Kidney capillary endothelial cell (primary cell): ENCODE data around the gene LAIR1.
"Not testable (repeated sequence)": the region's sequence is repeated elsewhere in the genome, so short reads cannot be mapped to it uniquely, and the experiment has no call there.

Source experiments
- DNase-seq: peaks from one replicate; pipeline ENCODE4 v3.0.0-alpha.2; 2018; ENCODE audit warnings: low spot score

LAIR1 gene

DNA sequence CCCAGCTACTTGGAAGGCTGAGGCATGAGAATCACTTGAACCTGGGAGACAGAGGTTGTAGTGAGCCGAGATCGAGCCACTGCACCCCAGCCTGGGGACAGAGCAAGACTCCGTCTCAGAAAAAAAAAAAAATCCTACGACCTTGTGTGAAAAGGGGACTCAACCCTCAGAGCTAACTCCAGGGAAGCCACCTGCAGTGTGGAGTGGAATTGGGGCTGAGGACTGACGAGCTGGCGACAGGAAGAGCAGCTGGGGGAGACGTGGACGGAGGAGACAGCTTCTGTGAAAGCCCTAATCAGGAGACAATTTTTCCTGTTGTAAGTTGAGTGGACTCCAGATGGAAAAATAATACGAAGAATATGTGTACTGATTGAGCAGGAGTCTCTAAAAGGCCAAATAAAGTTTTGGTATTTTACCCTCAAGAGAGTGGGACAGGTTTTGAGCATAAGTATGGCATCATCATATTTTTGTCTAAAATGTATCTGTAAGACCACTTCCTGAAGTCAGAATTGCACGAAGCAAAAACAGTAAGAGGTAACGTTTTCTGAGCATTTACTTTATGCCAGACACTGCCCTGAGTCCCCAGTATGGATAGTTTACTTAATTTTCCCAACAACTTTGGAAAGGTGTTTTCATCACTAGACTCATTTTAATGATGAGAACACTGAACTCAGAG lies 12.0 kb upstream of the LAIR1 start:
- no peak for DNase-seq

DNA sequence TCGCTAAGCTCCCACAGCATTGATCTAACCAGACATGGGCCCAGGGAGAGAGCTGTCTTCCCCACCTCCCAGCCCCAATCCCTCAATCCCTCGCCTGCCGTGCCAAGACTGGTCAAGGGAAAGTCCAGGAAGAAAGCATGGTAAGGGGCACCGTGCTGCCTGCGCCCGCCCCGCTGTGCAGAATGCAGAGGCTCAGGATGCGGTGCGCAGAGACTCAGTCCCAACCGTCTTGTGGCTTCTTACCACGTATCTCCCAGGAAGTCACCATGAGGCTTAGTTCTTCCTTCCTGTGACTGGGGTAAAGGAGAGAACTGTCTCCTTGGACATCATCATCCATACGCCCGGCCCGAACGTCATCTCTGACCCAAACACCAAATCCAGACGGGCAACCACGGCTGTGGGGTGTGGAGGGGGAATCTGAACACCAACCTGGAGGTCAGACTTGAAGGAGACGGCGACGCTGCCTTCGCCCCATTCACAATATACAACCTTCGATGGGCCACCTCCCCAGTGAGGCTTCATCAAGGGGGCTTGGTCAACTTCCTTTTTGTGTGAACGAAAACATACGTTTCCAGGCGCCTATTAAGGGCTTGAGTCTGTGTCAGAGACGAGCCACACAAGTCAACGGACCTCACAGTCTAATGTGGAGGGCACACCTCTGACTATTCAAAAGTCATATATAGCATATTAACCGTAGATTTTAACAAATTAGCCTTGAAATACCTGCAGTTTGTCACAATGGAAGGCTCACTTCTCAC lies 10.6 kb upstream of the LAIR1 start:
- DNase-seq: not testable (repeated sequence)

- no peak for DNase-seq
These were observed 9.3 kb upstream of the LAIR1 start for GRCh38 chr19:54373781-54374631.

DNA sequence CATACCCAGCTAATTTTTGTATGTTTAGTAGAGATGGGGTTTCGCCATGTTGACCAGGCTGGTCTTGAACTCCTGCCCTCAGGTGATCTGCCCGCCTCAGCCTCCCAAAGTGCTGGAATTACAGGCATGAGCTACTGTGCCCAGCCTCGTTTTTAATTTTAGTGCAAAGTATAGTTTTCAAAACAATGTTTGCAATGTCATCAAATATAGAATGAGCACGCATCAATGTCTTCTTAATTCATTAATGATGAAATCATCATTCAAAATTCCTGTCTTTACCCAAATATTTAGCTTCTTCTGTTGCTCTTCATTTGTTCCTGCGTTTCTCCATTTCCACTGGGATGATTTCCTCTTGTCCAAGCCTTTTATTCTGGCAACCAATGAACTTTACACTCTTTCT lies 6.7 kb upstream of the LAIR1 start:
- not testable (repeated sequence) for DNase-seq

- DNase-seq: not testable (repeated sequence)
These were observed 5.7 kb upstream of the LAIR1 start for GRCh38 chr19:54370434-54370796.

- not testable (repeated sequence) for DNase-seq
These were observed 5.1 kb upstream of the LAIR1 start for GRCh38 chr19:54369688-54370433.

DNA sequence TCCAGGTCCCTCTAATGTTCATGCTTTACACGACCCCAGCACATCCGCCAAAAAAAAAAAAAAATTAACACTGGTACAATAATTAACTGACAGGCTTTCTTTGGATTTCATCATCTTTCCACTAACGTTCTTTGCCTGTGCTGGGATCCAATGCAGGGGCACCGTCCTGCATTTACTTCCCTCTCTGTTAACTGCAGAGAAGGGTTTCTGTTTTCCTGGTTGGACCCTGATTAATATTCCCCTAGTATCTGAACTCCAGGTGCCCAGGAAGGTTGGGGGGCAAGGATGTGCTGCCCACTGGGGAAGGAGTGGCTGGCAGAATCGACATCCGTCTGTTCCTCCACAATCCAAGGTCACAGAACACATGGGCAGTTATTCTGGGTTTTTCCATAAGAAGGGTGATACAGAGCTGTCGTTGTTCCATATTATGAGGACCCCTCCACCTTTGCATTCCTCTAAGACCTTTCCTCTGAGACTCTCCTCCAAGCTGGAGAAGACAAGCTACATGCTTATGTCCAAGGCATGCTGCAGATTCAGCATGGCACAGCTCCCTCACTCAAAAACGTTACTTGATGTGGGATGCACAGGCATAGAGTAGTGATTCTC lies 4.5 kb upstream of the LAIR1 start:
- no peak for DNase-seq

- no peak for DNase-seq
These were observed 2.1 kb upstream of the LAIR1 start for GRCh38 chr19:54366811-54367210.

- not testable (repeated sequence) for DNase-seq
These were observed 1.1 kb upstream of the LAIR1 start for GRCh38 chr19:54365798-54366197.

DNA sequence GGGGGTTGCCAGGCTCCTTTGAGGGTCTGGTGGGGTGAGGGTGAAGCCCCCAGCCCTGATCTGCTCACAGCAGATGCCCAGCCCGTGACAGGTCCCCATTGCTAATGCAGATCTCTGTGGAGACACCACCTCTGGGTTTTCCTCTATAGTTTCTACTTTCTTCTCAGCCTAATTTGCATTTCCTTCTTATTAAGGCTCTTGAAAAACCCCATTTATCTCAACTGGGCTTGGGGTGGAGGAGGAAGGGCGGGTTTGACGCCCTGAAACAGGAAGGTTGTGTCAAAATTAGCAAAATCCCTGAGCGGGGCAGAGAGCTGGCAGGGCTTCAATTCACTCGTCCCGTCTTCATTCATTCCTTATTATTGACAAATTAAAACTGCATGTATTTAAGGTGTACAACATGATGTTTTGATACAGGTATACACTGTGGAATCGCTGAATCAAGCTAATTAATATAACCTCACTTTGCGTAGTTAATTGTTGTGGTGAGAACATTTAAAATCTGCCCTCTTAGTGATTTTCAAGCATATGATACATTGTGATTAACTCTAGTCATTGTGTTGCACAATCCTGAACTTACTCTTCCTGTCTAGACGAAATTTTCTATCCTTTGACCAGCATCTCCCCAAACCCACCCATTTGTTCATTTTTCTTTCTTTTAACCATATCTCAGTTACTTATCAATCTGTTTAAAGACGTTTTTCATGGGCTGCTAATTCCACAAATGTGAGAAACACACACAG lies 2.9 kb downstream of the LAIR1 start:
- DNase-seq: not testable (repeated sequence)

DNA sequence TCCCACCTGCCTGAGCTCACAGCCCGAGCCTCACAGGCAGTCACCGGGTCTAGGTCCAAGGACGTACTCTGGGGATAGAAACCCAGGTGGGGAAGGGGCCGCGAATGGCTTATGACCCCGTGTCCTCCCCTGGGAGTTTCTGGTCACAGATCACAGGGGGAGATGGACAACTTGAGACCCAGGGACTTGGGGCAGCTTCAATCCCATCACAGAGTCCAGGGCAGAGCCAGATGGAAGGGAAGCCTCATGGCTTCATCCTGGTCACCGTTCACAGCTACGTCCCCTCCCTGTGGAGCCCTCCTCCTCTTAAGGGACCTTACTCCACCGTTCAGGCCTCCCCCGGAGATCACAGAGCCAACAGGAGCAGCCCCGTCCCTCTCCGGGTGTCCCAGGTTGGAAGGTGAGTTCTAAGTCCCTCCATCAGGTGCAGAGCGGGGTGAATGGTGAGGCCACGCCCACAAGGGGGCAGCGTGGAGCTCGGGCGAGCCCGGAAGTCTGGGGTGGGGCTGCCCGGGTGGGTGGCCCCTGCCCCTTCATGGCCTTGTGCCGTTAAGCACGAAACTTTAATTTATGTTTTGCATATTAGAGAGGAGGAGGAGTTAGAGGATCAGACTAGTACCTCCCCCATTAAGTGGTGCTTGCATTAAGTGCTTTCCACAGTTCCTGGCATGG lies 5.4 kb downstream of the LAIR1 start:
- DNase-seq: not testable (repeated sequence)

DNA sequence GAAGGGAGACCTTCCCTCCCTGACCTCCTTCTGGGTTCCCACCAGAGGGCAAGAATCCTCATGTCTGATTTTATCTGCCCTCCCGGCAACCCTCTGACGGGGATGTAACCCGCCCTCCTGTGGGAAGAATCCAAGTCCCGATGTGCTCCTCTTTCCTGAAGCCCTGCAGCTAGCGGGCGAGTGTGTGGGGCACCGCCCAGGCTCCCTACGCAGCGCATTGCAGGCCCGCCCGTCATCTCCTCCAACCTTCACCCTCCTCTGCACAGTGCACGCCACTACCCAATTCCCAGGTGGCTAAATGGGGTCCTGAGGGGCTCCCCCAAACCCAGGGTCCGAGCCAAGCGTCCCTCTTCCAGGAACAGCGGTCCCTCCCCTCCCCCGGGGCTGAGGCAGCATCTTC lies 7.3 kb downstream of the LAIR1 start:
- DNase-seq: no peak

- no peak for DNase-seq
These were observed 8.2 kb downstream of the LAIR1 start for GRCh38 chr19:54356444-54357056.

- DNase-seq: no peak
These were observed 9.1 kb downstream of the LAIR1 start for GRCh38 chr19:54355675-54356074.

- DNase-seq: no peak
These were observed 10.0 kb downstream of the LAIR1 start for GRCh38 chr19:54354761-54355160.

GRCh38 chr19:54352546-54352945 lies 12.2 kb downstream of the LAIR1 start:
- DNase-seq: no peak

- DNase-seq: no peak
These were observed 12.7 kb downstream of the LAIR1 start for GRCh38 chr19:54352041-54352440.

DNA sequence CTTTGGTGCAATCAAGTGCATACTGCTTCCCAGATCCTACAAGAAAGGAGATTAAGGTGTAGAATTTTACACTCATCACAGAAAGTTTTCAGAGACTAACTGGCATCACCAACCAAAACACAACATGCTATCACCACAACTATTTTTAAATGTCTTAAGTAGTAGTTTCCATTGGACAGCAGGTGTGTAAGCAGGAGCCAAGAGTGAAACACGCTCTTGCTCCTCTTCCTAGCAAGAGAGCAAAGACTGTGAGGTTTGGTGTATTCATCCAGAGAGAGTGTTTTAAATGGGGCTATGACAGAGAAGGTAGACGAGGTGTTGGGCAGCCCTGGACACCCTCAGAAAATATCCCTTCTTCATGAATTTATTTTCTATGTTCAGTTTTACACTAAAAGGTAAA lies 13.3 kb downstream of the LAIR1 start:
- DNase-seq: no peak

DNA sequence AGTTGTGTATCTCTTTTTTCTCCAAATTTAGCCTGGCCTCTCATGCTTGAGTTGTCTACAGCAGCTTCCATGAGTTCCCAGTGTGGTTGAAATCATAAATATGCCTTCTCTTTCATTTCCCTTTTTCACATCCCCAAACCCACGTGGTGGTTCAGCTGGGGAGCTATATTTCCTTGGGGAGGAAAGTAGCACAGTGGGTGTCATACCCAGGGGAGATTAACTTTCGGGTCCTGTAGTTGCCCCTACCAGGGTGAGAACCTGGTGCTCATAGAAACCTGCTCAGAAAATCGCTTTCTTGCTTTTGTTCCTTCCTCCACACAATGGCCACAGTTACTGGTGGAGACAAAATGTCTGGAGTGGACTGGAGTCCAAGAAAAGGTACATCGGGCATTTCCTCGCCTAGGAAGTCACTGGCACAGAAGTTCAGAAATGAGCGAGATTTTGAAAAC lies 18.8 kb downstream of the LAIR1 start:
- no peak for DNase-seq

DNA sequence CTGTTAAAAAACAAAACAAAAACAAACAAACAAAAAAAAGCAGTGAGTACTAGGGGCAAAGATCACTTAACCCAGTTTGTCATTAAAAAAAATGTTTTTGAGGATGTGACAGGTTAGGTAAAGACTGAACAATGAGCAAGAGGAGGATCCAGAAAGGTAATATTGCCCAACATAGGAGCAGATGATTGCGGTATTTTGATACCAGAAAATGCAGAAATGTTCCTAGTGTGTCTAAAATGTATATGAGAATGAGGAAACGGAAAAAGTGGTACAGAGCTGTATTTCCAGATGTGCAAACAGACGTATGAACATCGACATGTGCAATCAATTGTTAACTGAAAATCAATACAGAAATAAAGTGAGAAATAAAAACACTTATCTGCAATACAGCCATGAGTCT lies 20.9 kb downstream of the LAIR1 start:
- DNase-seq: no peak
